ENCODE data around the gene ING2.

DNA sequence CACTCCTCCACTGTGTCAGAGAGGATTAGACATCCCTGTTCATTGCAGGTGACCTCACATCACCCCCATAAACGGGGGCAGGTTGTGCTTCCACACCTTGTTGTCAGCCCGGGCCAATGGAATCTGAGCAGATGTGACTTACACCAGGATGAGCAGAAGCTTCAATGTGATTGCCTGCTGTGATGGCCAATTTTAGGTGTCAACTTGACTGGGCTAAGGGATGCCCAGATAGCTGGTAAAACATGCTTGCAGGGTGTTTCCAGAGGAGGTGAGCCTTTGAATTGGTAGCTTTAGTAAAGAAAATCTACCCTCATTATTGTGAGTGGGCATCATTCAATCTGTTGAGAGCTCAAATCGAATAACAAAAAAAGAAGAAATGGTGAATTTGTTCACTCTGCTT lies 52.1 kb downstream of the ING2 start:
- TF ChIP-seq ESRRG (CRISPR knock-in tag; IDR thresholded peaks at IDR 0.05) (no peak), ISL1 (CRISPR knock-in tag; IDR thresholded peaks at IDR 0.05) (no peak), ZFP30 (CRISPR knock-in tag; IDR thresholded peaks at IDR 0.05) (no peak), ZNF8 (CRISPR knock-in tag; IDR thresholded peaks at IDR 0.05) (no peak), ZFP3 (CRISPR knock-in tag; IDR thresholded peaks at IDR 0.05) (no peak), OSR1 (CRISPR knock-in tag; IDR thresholded peaks at IDR 0.05) (no peak), CSDC2 (CRISPR knock-in tag; IDR thresholded peaks at IDR 0.05) (no peak)
- TF ChIP-seq, protein P1, sequence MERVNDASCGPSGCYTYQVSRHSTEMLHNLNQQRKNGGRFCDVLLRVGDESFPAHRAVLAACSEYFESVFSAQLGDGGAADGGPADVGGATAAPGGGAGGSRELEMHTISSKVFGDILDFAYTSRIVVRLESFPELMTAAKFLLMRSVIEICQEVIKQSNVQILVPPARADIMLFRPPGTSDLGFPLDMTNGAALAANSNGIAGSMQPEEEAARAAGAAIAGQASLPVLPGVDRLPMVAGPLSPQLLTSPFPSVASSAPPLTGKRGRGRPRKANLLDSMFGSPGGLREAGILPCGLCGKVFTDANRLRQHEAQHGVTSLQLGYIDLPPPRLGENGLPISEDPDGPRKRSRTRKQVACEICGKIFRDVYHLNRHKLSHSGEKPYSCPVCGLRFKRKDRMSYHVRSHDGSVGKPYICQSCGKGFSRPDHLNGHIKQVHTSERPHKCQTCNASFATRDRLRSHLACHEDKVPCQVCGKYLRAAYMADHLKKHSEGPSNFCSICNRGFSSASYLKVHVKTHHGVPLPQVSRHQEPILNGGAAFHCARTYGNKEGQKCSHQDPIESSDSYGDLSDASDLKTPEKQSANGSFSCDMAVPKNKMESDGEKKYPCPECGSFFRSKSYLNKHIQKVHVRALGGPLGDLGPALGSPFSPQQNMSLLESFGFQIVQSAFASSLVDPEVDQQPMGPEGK (CRISPR knock-in tag; IDR thresholded peaks at IDR 0.05; ENCODE audit: borderline replicate concordance): no peak

Measured in SK-N-SH treated with all-trans-retinoic acid at 6 μM for 48 hours (cell line).